Neural progenitor cell (in vitro differentiated cells): Measurements from ENCODE around the gene TMEM178B. TPM values are rescaled to one million over a fixed set of nuclear protein-coding genes. Genes with fewer than 3 reads are reported as not detected.

Experiments used
- DNase-seq: peaks from one replicate; pipeline ENCODE4 v3.0.0-alpha.2; 2016; ENCODE audit warnings: low spot score
- H2AFZ ChIP-seq: fragments of 200-600 bp; sonication (generic); replicated peaks from 2 replicates; pipeline ENCODE4 v1.6.1; 2016; ENCODE audit warnings: antibody characterized with exemption
- H3F3A ChIP-seq: fragments of 200-600 bp; sonication (generic); 2 replicates; pipeline ENCODE4 v1.6.1; 2016; ENCODE audit warnings: antibody characterized with exemption, low read depth
- H3K27ac ChIP-seq: fragments of 200-600 bp; sonication (generic); 2 replicates; pipeline ENCODE4 v1.5.1; 2016; ENCODE audit warnings: mild to moderate bottlenecking
- H3K27me3 ChIP-seq: fragments of 200-600 bp; sonication (generic); 2 replicates; pipeline ENCODE4 v1.6.1; 2016; ENCODE audit warnings: mild to moderate bottlenecking, moderate library complexity
- H3K36me3 ChIP-seq: fragments of 200-600 bp; sonication (generic); 2 replicates; pipeline ENCODE4 v1.5.1; 2016
- H3K4me1 ChIP-seq: fragments of 200-600 bp; sonication (generic); 2 replicates; pipeline ENCODE4 v1.6.1; 2016; ENCODE audit warnings: mixed run types
- H3K4me2 ChIP-seq: fragments of 200-600 bp; sonication (generic); 2 replicates; pipeline ENCODE4 v1.6.1; 2016
- H3K4me3 ChIP-seq: fragments of 200-600 bp; sonication (generic); 2 replicates; pipeline ENCODE4 v1.5.1; 2016
- H3K79me2 ChIP-seq: fragments of 200-600 bp; sonication (generic); 2 replicates; pipeline ENCODE4 v1.6.1; 2016; ENCODE audit warnings: low read depth
- H3K9ac ChIP-seq: fragments of 200-600 bp; sonication (generic); 2 replicates; pipeline ENCODE4 v1.6.1; 2016
- H3K9me3 ChIP-seq: fragments of 200-600 bp; sonication (generic); 2 replicates; pipeline ENCODE4 v1.5.1; 2016; ENCODE audit warnings: low read depth
- H4K20me1 ChIP-seq: fragments of 200-600 bp; sonication (generic); 2 replicates; pipeline ENCODE4 v1.6.1; 2016; ENCODE audit warnings: low read depth
- H3K27ac Mint-ChIP-seq: 3 replicates; pipeline ENCODE4 v1.8.0; 2021; ENCODE audit warnings: mixed read lengths
- H3K27me3 Mint-ChIP-seq: 2 replicates; pipeline ENCODE4 v1.8.0; 2022; ENCODE audit warnings: low read depth, mild to moderate bottlenecking, inconsistent platforms, moderate library complexity, mixed read lengths; ENCODE audit not compliant: insufficient read depth
- H3K36me3 Mint-ChIP-seq: 3 replicates; pipeline ENCODE4 v1.8.0; 2021; ENCODE audit warnings: mixed read lengths
- H3K4me1 Mint-ChIP-seq: 3 replicates; pipeline ENCODE4 v1.8.0; 2021; ENCODE audit warnings: mixed read lengths
- H3K4me3 Mint-ChIP-seq: 3 replicates; pipeline ENCODE4 v1.8.0; 2021; ENCODE audit warnings: mild to moderate bottlenecking, moderate library complexity, mixed read lengths
- H3K9me3 Mint-ChIP-seq: 3 replicates; pipeline ENCODE4 v1.8.0; 2020; ENCODE audit warnings: mixed read lengths
- CTCF ChIP-seq: fragments of 200-600 bp; sonication (generic); IDR thresholded peaks from 2 replicates; pipeline ENCODE4 v1.5.1; 2017; ENCODE audit warnings: antibody characterized with exemption, mild to moderate bottlenecking
- EZH2 ChIP-seq: fragments of 200-600 bp; sonication (generic); IDR thresholded peaks from 2 replicates; pipeline ENCODE4 v1.6.1; 2017; ENCODE audit warnings: antibody characterized with exemption, mild to moderate bottlenecking, moderate library complexity
- EZH2phosphoT487 ChIP-seq: fragments of 200-600 bp; sonication (generic); IDR thresholded peaks from 2 replicates; pipeline ENCODE4 v1.6.1; 2017; ENCODE audit warnings: antibody characterized with exemption
- total RNA-seq: library from RNA; depleted of rRNA; stranded (reverse); fragments of >200 nt; gene quantifications from 2 replicates; pipeline ENCODE4 v1.2.3, GENCODE V29; 2015; ENCODE audit warnings: low replicate concordance

TMEM178B gene
- total RNA-seq, 1 donor from 2014 or later, result 2.9 TPM

GRCh38 chr7:141356161-141356560 is 282.3 kb downstream of the TMEM178B start:
- Histone ChIP-seq H3F3A (peaks cover 8% of the 10 kb centered on the region), H3K4me1 (peaks cover 19% of the 10 kb centered on the region), H3K27me3 (no peaks in the 10 kb centered on the region), H3K79me2 (no peaks in the 10 kb centered on the region), H3K4me3 (no peak overlapping the region), H2AFZ (no peak overlapping the region), H3K9me3 (no peaks in the 10 kb centered on the region), H4K20me1 (no peaks in the 10 kb centered on the region), H3K36me3 (no peaks in the 10 kb centered on the region), H3K27ac (no peak overlapping the region), H3K9ac (no peak overlapping the region), H3K4me2 (no peak overlapping the region)
- Mint-ChIP-seq H3K4me1 (peaks cover 20% of the 10 kb centered on the region), H3K9me3 (no peaks in the 10 kb centered on the region), H3K27ac (no peak overlapping the region), H3K4me3 (no peak overlapping the region), H3K27me3 (peaks cover 4% of the 10 kb centered on the region), H3K36me3 (no peaks in the 10 kb centered on the region)
- TF ChIP-seq EZH2phosphoT487 (no peak), CTCF (no peak), EZH2 (no peak)
- no peak for DNase-seq

- H3F3A ChIP-seq, result peaks cover 8% of the 10 kb centered on the region
- H3K9me3 Mint-ChIP-seq, result no peaks in the 10 kb centered on the region
- no peak overlapping the region for H3K4me2 ChIP-seq
- no peak overlapping the region for H3K27ac Mint-ChIP-seq
- TF ChIP-seq EZH2phosphoT487, result no peak
- no peak for TF ChIP-seq EZH2
- TF ChIP-seq CTCF, result no peak
- H3K27me3 ChIP-seq, result no peaks in the 10 kb centered on the region
- H3K27me3 Mint-ChIP-seq, result peaks cover 4% of the 10 kb centered on the region
- no peaks in the 10 kb centered on the region for H3K36me3 Mint-ChIP-seq
- no peak overlapping the region for H3K9ac ChIP-seq
- no peaks in the 10 kb centered on the region for H4K20me1 ChIP-seq
- H3K27ac ChIP-seq, result no peak overlapping the region
- peaks cover 19% of the 10 kb centered on the region for H3K4me1 ChIP-seq
- H2AFZ ChIP-seq, result no peak overlapping the region
- H3K4me3 ChIP-seq, result no peak overlapping the region
- H3K4me3 Mint-ChIP-seq, result no peak overlapping the region
- H3K9me3 ChIP-seq, result no peaks in the 10 kb centered on the region
- H3K36me3 ChIP-seq, result no peaks in the 10 kb centered on the region
- H3K79me2 ChIP-seq, result no peaks in the 10 kb centered on the region
- DNase-seq, result no peak
- H3K4me1 Mint-ChIP-seq, result peaks cover 35% of the 10 kb centered on the region
These were observed 284.5 kb downstream of the TMEM178B start for GRCh38 chr7:141358386-141358785.

GRCh38 chr7:141359262-141359661 is 285.4 kb downstream of the TMEM178B start:
- Histone ChIP-seq H2AFZ (no peak overlapping the region), H3K27ac (no peak overlapping the region), H3F3A (peaks cover 8% of the 10 kb centered on the region), H3K9ac (no peak overlapping the region), H3K4me3 (no peak overlapping the region), H3K4me2 (no peak overlapping the region), H3K9me3 (no peaks in the 10 kb centered on the region), H3K36me3 (no peaks in the 10 kb centered on the region), H4K20me1 (no peaks in the 10 kb centered on the region), H3K27me3 (no peaks in the 10 kb centered on the region), H3K4me1 (peaks cover 19% of the 10 kb centered on the region), H3K79me2 (no peaks in the 10 kb centered on the region)
- DNase-seq, result no peak
- TF ChIP-seq EZH2phosphoT487 (no peak), EZH2 (no peak), CTCF (no peak)
- H3K27ac Mint-ChIP-seq, result no peak overlapping the region
- H3K36me3 Mint-ChIP-seq, result no peaks in the 10 kb centered on the region
- H3K27me3 Mint-ChIP-seq, result peaks cover 4% of the 10 kb centered on the region
- no peaks in the 10 kb centered on the region for H3K9me3 Mint-ChIP-seq
- no peak overlapping the region for H3K4me3 Mint-ChIP-seq
- peaks cover 33% of the 10 kb centered on the region for H3K4me1 Mint-ChIP-seq
